ENCODE results near the gene PIGS.

- no peak for TF ChIP-seq CTCF (IDR thresholded peaks at IDR 0.05; ENCODE audit: low read length)
- TF ChIP-seq EZH2 (IDR thresholded peaks at IDR 0.05; ENCODE audit: borderline replicate concordance, low read length) = no peak
These were observed 39.0 kb downstream of the PIGS start for GRCh38 chr17:28532050-28532960.
